Activated CD8-positive, alpha-beta T cell treated with anti-CD3 and anti-CD28 coated beads, Interleukin-2, amount 10 ng/mL, durations not matched to agents 7 days and 5 days (primary cell): ENCODE measurements around the gene CDH4. TPM values are rescaled to one million over a fixed set of nuclear protein-coding genes. Genes with fewer than 3 reads are reported as not detected.

Experiments used
- ATAC-seq: fragments of 150-1000 bp; cut with Tn5 transposase; one replicate; pipeline ENCODE4 v1.10.0; 2021; ENCODE audit warnings: moderate library complexity
- CTCF ChIA-PET: fragments of 350-600 bp; sonication (Branson Sonifier 250); formaldehyde crosslinking; loops from one replicate; lab custom pipeline; 2021; ENCODE audit warnings: antibody characterized with exemption; lab: Charles Lee
- POLR2A ChIA-PET: fragments of 350-600 bp; sonication (Branson Sonifier 250); formaldehyde crosslinking; loops from one replicate; lab custom pipeline; 2021; ENCODE audit warnings: antibody characterized with exemption; lab: Charles Lee
- DNase-seq: peaks from one replicate; pipeline ENCODE4 v3.0.0-alpha.2; 2020
- H3K27ac Mint-ChIP-seq: one replicate; pipeline ENCODE4 v1.8.0; 2021; ENCODE audit warnings: mild to moderate bottlenecking, mixed read lengths
- H3K27me3 Mint-ChIP-seq: one replicate; pipeline ENCODE4 v1.8.0; 2021; ENCODE audit warnings: low read depth, mixed read lengths
- H3K36me3 Mint-ChIP-seq: one replicate; pipeline ENCODE4 v1.8.0; 2021; ENCODE audit warnings: low read depth, mixed read lengths
- H3K4me1 Mint-ChIP-seq: one replicate; pipeline ENCODE4 v1.8.0; 2021; ENCODE audit warnings: low read depth, mixed read lengths
- H3K4me3 Mint-ChIP-seq: one replicate; pipeline ENCODE4 v1.8.0; 2021; ENCODE audit warnings: mild to moderate bottlenecking, mixed read lengths
- H3K9me3 Mint-ChIP-seq: one replicate; pipeline ENCODE4 v1.8.0; 2022; ENCODE audit warnings: mixed read lengths; ENCODE audit not compliant: insufficient read depth
- total RNA-seq, 2 experiments: library from RNA; stranded (reverse); gene quantifications; one replicate each; pipeline ENCODE4 v1.2.3, GENCODE V29; 2021

Gene CDH4
- total RNA-seq, 2 experiments from 2014 or later: 0.05 to 0.13 TPM

DNA sequence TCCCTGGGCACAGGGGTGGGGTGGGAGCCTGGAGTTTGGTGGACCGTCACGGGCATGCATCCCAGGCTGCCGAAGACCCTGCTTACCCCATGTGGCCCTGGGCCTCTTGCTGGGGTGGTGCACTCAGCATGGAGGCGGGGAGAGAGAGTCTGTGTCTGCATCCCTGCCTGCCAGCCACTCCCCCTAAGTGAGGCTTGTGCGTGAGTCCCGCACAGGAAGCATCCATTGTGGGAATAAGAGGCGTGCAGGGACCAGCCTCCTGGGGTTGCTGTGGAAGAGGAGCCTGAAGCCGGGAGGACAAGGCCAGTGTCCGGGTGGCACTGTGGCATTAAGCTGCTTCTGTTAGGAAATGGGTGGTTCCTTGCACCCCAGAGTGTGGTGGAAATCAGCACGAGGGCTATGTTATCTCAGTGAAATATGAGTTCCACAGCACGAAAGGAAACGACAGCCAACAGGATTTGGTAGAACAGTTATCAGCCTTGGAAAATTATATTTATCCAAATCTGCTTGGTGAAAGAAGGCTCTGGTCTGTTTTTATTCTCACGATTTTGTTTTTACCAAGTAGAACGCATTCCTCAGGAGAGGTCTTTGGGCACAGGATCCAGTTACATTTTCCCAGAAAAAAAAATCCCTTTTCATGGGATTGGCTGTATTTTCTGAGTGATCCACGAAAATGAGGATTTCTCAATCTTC lies 35.7 kb downstream of the CDH4 start:
- no peak overlapping the region for H3K4me3 Mint-ChIP-seq
- no peak for DNase-seq
- no peaks in the 10 kb centered on the region for H3K4me1 Mint-ChIP-seq
- ChIA-PET CTCF (no interaction called here), POLR2A (no interaction called here)
- H3K36me3 Mint-ChIP-seq: no peaks in the 10 kb centered on the region
- H3K9me3 Mint-ChIP-seq: no peaks in the 10 kb centered on the region
- no peaks in the 10 kb centered on the region for H3K27me3 Mint-ChIP-seq
- H3K27ac Mint-ChIP-seq: no peak overlapping the region
- no peak for ATAC-seq

DNA sequence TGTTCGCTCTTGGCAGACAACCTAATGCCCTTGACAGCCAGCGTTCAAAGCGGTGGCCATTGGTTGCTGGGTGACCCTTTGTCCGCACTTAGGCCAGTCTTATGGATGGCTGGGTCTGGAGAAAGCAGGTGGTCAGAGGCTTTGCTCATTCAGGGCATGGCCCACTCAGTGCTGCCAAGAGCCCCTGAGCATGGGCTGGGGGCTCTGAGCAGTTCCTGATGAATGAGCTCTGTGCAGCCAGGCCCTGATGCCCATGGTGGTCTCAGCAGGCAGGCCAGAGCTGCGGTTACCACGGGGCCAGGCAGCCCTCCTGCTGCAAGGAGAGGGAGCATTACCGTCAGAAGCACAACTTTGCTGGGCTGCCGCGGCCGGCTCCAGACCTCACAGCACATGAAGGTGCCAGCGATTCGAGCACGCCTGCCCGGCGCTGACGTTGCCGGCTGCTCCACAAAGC lies 36.3 kb downstream of the CDH4 start:
- DNase-seq (no peak), ATAC-seq (no peak)
- Mint-ChIP-seq H3K4me1 (no peaks in the 10 kb centered on the region), H3K9me3 (no peaks in the 10 kb centered on the region), H3K27me3 (no peaks in the 10 kb centered on the region), H3K27ac (no peak overlapping the region), H3K36me3 (no peaks in the 10 kb centered on the region), H3K4me3 (no peak overlapping the region)
- ChIA-PET CTCF (no interaction called here), POLR2A (no interaction called here)

DNA sequence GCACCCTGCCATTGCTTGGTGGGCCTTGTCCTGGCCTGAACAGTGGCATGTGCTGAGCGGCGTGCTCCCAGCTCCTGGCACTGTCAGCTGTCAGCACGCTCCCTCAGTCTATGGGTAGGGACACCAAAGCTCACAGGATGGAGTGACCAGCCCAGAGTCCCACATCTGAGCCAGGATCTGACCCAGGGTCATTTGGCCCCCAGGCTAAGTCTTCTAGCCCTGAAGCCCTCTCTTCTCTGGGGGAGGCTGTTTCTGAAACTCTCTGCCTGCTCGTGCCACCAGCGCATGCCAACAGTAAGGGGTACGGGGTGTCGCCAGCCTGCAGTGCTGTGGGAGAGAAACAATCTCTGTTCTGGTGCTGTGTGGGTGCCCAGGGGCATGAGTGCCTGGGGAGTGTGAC lies 37.1 kb downstream of the CDH4 start:
- H3K36me3 Mint-ChIP-seq: no peaks in the 10 kb centered on the region
- H3K9me3 Mint-ChIP-seq: no peaks in the 10 kb centered on the region
- ChIA-PET POLR2A (no interaction called here), CTCF (no interaction called here)
- H3K4me3 Mint-ChIP-seq: no peak overlapping the region
- H3K4me1 Mint-ChIP-seq: no peaks in the 10 kb centered on the region
- H3K27ac Mint-ChIP-seq: no peak overlapping the region
- DNase-seq (no peak), ATAC-seq (no peak)
- H3K27me3 Mint-ChIP-seq: no peaks in the 10 kb centered on the region

DNA sequence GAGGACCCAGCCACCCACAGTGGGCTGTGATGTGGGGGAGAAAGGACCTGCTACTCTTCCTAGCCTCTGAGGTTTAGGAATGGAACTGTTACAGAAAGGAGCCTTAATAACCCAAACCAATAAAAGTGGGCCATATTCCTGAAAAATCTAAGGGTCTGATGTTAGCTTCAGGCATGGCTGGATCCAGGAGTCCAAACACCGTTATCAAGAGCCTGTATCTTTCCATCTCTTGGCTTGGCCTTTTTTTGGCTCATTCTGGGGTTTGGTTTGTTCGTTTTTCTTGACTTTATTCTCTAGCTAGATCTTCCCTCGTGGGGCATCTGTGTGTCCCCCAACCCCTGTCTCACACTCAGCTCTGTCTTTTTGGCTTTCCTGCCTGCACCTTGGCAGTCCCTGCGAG lies 38.7 kb downstream of the CDH4 start:
- ATAC-seq (no peak), DNase-seq (no peak)
- ChIA-PET CTCF (no interaction called here), POLR2A (no interaction called here)
- H3K9me3 Mint-ChIP-seq: no peaks in the 10 kb centered on the region
- H3K36me3 Mint-ChIP-seq: no peaks in the 10 kb centered on the region
- no peaks in the 10 kb centered on the region for H3K4me1 Mint-ChIP-seq
- H3K27me3 Mint-ChIP-seq: no peaks in the 10 kb centered on the region
- no peak overlapping the region for H3K27ac Mint-ChIP-seq
- H3K4me3 Mint-ChIP-seq: no peak overlapping the region

DNA sequence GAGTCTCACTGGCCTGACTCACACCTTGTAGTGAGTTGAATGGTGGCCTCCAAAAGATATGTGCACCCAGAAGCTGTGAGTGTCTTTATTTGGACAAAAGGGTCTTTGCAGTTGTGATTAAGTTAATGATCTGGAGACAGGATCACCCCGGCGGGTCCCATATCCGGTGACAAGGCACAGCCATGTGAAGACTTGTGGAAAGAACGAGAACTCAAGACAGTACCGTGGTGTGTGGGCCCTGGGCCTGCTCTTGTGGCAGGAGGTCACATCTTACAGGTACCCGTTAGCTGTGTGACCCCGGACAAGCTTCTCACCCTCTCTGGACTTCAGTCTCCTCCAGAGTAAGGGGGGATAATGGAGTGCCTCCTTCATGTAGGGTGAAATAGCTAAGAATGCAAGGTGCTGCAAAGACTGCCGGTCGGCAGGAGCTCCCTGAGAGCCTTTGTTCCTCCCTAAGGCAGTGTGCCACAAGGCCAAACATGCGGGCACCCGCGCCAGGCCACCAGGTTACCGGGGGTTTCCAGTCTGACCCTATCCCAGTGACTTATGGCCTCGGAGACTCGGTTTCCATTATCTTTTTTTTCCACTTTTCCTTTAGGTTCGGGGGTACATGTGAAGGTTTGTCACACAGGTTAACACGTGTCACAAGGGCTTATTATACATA lies 39.2 kb downstream of the CDH4 start:
- Mint-ChIP-seq H3K4me3 (no peak overlapping the region), H3K27me3 (no peaks in the 10 kb centered on the region), H3K36me3 (no peaks in the 10 kb centered on the region), H3K27ac (no peak overlapping the region), H3K4me1 (no peaks in the 10 kb centered on the region), H3K9me3 (no peaks in the 10 kb centered on the region)
- POLR2A ChIA-PET: no interaction called here
- ATAC-seq (no peak), DNase-seq (no peak)
- CTCF ChIA-PET: no interaction called here

DNA sequence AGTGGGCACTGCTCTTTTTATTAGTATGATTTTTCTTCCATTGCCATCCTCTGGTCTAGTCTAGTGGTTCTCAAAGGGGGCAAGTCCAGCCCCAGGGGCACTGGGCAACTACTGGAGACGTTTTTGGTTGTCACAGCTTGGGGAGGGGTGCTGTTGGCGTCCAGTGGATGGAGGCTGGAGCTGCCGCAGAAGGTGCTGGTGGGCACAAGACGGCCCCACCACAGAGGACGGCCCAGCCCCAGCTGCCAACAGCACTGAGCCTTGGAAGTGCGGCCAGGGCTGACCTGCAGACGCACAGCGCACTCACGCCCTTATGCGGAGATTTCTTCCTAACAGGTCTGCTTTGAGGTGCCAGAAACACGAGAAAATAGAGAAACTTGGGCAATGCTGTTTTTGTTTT lies 40.3 kb downstream of the CDH4 start:
- ATAC-seq (no peak), DNase-seq (no peak)
- CTCF ChIA-PET: no interaction called here
- H3K4me1 Mint-ChIP-seq: no peaks in the 10 kb centered on the region
- no peaks in the 10 kb centered on the region for H3K36me3 Mint-ChIP-seq
- no peak overlapping the region for H3K4me3 Mint-ChIP-seq
- POLR2A ChIA-PET: no interaction called here
- no peaks in the 10 kb centered on the region for H3K9me3 Mint-ChIP-seq
- no peak overlapping the region for H3K27ac Mint-ChIP-seq
- H3K27me3 Mint-ChIP-seq: no peaks in the 10 kb centered on the region

DNA sequence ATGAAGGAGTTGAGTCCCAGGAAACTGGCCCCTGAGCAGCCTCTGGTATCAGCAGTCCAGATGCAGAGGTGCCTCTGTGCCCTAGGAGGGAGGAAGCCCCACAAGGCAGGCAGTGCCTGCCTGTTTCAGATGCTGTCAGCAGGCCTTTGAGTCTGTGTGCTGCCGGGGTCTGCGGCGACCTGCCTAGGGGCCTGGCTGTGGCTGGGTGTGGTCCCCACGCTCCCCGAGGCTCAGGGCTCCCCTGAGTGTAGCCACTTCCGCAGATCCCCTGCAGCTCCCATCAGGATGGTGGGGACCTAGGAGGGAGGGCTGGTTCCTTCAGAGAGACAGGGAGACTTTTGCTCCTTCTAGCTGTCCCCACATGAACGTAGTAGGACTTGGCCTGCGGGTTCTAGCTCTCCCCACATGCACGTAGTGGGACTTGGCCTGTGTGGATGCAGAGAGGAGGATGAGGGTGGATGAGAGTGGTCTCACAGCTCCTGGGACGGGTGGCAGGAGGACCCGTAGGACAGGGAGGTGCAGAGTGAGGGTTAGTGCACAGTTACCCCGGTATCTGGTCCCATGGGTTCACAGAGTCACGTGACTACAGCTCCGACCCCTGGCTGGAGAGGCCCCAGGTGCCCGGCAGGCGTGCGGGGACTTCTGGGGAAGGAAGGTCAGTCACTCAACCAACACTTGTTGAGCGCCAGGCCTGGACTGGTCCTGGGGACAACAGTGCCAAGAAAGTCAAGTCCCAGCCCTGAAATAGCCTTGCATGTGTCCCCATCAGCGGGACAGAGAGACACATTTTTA lies 41.0 kb downstream of the CDH4 start:
- Mint-ChIP-seq H3K27me3 (no peaks in the 10 kb centered on the region), H3K36me3 (no peaks in the 10 kb centered on the region), H3K4me1 (no peaks in the 10 kb centered on the region), H3K27ac (no peak overlapping the region), H3K4me3 (no peak overlapping the region), H3K9me3 (no peaks in the 10 kb centered on the region)
- ATAC-seq: no peak
- no peak for DNase-seq
- ChIA-PET CTCF (no interaction called here), POLR2A (no interaction called here)

DNA sequence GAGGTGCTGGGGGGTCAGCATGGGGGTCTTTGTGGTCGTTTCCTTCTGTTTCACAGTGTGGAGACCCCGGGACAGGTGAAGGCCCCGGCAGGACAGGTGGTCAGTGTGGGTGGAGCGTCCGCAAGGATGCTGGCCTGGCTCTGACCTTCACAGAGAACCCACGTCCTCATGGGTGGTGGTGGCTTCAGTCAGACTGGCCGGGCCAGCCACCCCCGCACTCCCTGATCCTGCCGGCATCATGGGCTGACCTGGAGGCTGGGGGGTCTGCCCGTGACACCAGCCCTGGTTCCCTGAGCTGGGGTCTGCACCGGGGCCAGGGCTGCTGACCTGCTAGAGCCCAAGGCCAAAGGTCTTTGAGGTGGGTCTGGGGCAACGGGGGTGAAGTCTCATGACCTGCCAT lies 41.9 kb downstream of the CDH4 start:
- Mint-ChIP-seq H3K4me3 (no peak overlapping the region), H3K27ac (no peak overlapping the region), H3K36me3 (no peaks in the 10 kb centered on the region), H3K4me1 (no peaks in the 10 kb centered on the region), H3K27me3 (no peaks in the 10 kb centered on the region), H3K9me3 (no peaks in the 10 kb centered on the region)
- POLR2A ChIA-PET: no interaction called here
- CTCF ChIA-PET: no interaction called here
- DNase-seq (no peak), ATAC-seq (no peak)

DNA sequence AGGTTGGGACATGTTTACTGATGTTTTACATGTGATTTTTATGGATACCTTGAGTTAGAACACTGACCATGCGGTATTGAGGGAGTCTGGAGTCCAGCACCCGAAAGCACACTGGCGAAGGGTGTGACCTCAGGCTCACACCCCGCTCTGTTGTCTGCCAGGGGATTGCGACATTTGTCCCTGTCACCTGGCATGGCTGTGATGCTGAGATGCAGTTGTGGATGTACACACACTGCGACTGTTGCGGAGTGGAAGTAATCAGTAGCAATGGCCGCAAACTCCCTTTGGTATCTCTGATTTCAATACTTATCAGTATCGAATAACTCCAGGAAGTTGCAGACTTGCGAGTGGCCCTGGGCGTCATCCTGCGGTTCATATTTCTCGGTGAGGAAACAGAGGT lies 43.2 kb downstream of the CDH4 start:
- no peak for ATAC-seq
- no peak for DNase-seq
- Mint-ChIP-seq H3K4me3 (no peak overlapping the region), H3K36me3 (no peaks in the 10 kb centered on the region), H3K4me1 (no peaks in the 10 kb centered on the region), H3K9me3 (no peaks in the 10 kb centered on the region), H3K27ac (no peak overlapping the region), H3K27me3 (no peaks in the 10 kb centered on the region)
- ChIA-PET POLR2A (no interaction called here), CTCF (no interaction called here)

DNA sequence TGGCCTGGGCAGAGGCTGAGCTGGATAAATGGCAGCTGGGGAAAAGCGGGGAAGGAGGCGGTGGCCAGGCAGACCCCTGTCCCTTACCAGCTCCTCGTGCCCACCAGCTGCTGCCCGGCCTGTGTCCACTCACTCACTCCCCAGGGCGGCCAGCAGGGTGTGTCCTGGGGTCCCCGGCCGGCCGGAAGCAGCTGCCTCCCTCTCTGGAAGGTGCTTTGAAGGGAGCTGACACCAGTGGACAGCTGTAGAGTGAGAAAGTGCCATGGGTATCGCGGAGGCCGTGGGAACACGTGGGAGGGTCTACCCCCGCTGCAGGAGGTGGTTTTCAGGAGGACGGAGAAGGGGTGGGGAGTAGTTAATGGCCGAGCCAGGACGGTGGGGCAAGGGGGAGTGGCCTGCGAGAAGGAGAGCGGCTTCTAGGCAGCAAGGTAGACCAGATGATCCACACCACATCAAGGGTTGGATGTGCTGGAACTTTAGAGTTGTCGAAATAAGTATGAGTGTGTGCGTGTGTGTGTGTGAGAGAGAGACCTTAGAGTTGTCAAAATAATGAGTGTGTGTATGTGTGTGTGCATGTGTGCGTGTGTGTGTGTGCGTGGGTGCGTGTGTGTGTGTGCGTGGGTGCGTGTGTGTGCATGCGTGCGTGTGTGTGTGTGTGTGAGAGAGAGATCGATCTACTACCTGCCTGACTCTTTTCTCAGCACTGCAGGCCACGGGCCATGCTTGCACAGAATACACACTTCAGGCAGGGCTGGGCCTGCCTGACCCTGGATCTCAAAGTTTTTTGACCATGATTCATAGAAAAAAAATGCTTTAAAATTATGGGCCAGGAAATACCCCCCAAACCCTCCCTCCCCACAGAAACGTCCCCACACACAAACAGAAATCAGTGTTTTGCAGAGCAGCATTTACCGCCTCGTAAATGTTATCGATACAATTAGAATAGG lies 43.9 kb downstream of the CDH4 start:
- ChIA-PET POLR2A (no interaction called here), CTCF (no interaction called here)
- Mint-ChIP-seq H3K4me1 (no peaks in the 10 kb centered on the region), H3K27ac (no peak overlapping the region), H3K36me3 (no peaks in the 10 kb centered on the region), H3K9me3 (no peaks in the 10 kb centered on the region), H3K4me3 (no peak overlapping the region), H3K27me3 (no peaks in the 10 kb centered on the region)
- ATAC-seq: no peak
- no peak for DNase-seq

DNA sequence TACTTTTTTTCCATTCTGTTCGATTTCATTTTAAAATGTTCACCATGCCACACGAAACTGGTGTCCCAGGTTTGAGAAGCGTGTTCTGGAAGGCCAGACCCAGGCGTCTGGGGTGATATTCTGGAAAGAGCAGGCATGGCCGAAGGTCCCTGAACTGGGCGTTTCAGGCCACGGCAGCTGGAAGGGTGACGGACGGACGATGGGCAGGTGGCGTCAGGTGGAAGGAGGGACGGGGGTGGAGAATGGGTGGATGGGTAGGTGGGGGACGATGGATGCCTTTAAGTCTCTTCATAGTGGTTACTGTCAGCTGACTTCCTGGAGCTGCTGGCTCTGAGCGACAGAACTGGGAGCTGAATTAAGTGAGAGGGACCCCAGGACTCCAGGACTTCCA lies 44.6 kb downstream of the CDH4 start:
- Mint-ChIP-seq H3K4me3 (no peak overlapping the region), H3K27me3 (no peaks in the 10 kb centered on the region), H3K9me3 (no peaks in the 10 kb centered on the region), H3K4me1 (no peaks in the 10 kb centered on the region), H3K36me3 (no peaks in the 10 kb centered on the region), H3K27ac (no peak overlapping the region)
- DNase-seq (no peak), ATAC-seq (no peak)
- ChIA-PET CTCF (no interaction called here), POLR2A (no interaction called here)
